ENCODE data around the gene CTNND2.

Gene CTNND2

GRCh38 chr5:11252075-11252474 is 652.2 kb downstream of the CTNND2 start:
- TF ChIP-seq CTCF (IDR thresholded peaks at IDR 0.05; ENCODE audit: low read length, missing control alignments) = no peak
- no peak for DNase-seq (ENCODE audit: low read depth)
- no peak overlapping the region for H3K4me3 ChIP-seq (replicated peaks; ENCODE audit: low read depth, low read length)

- no peak for DNase-seq (ENCODE audit: low read depth)
- H3K4me3 ChIP-seq (replicated peaks; ENCODE audit: low read depth, low read length) = no peak overlapping the region
- no peak for TF ChIP-seq CTCF (IDR thresholded peaks at IDR 0.05; ENCODE audit: low read length, missing control alignments)
These were observed 653.0 kb downstream of the CTNND2 start for GRCh38 chr5:11251247-11251646.

- no peak for TF ChIP-seq CTCF (IDR thresholded peaks at IDR 0.05; ENCODE audit: low read length, missing control alignments)
- no peak for DNase-seq (ENCODE audit: low read depth)
These were observed 655.3 kb downstream of the CTNND2 start for GRCh38 chr5:11248966-11249365.

GRCh38 chr5:11247224-11247623 is 657.0 kb downstream of the CTNND2 start:
- DNase-seq (ENCODE audit: low read depth) = no peak
- H3K4me3 ChIP-seq (replicated peaks; ENCODE audit: low read depth, low read length) = no peak overlapping the region
- TF ChIP-seq CTCF (IDR thresholded peaks at IDR 0.05; ENCODE audit: low read length, missing control alignments) = no peak

More at GRCh38 chr5:11248966-11249365, 655.3 kb downstream of the CTNND2 start:
- no peak overlapping the region for H3K4me3 ChIP-seq (replicated peaks; ENCODE audit: low read depth, low read length)

- TF ChIP-seq CTCF (IDR thresholded peaks at IDR 0.05; ENCODE audit: low read length, missing control alignments) = no peak
- no peak for DNase-seq (ENCODE audit: low read depth)
- H3K4me3 ChIP-seq (replicated peaks; ENCODE audit: low read depth, low read length) = no peak overlapping the region
These were observed 663.7 kb downstream of the CTNND2 start for GRCh38 chr5:11240293-11241190.

GRCh38 chr5:11239261-11240015 is 664.8 kb downstream of the CTNND2 start:
- TF ChIP-seq CTCF (IDR thresholded peaks at IDR 0.05; ENCODE audit: low read length, missing control alignments) = no peak
- DNase-seq (ENCODE audit: low read depth) = no peak
- no peak overlapping the region for H3K4me3 ChIP-seq (replicated peaks; ENCODE audit: low read depth, low read length)
